Prostate gland (tissue), 2 donors: ENCODE results near the gene CES3. TPM values are rescaled to one million over a fixed set of nuclear protein-coding genes. Genes with fewer than 3 reads are reported as not detected.

Experiments
- DNase-seq: peaks from one replicate; pipeline ENCODE4 v3.0.0-alpha.2; 2019; ENCODE audit warnings: low spot score
- H3K27ac ChIP-seq, 2 donors: fragments of 200-600 bp; sonication (generic); 2 replicates each; pipeline ENCODE4 v1.5.1; 2017 to 2019
- H3K27me3 ChIP-seq: fragments of 200-600 bp; sonication (generic); replicated peaks from 2 replicates; pipeline ENCODE4 v1.5.1; 2019; ENCODE audit not compliant: insufficient read depth
- H3K36me3 ChIP-seq, 2 donors: fragments of 200-600 bp; sonication (generic); 1 replicate in 1 of 2; 2 replicates in 1 of 2; pipeline versions ENCODE4 v1.5.1 to v1.8.1; 2017 to 2019
- H3K4me1 ChIP-seq: fragments of 200-600 bp; sonication (generic); replicated peaks from 2 replicates; pipeline ENCODE4 v1.5.1; 2019
- H3K4me3 ChIP-seq, 2 donors: fragments of 200-600 bp; sonication (generic); 2 replicates each; pipeline ENCODE4 v1.5.1; 2017 to 2019
- H3K9me3 ChIP-seq: fragments of 200-600 bp; sonication (generic); 2 replicates; pipeline ENCODE4 v1.5.1; 2017
- POLR2A ChIP-seq: fragments of 450-650 bp; IDR thresholded peaks from one replicate; pipeline ENCODE4 v1.6.1; 2016; ENCODE audit warnings: antibody characterized with exemption, mild to moderate bottlenecking
- POLR2AphosphoS5 ChIP-seq: sonication (generic); formaldehyde crosslinking; IDR thresholded peaks from one replicate; pipeline ENCODE4 v1.6.1; 2017; ENCODE audit warnings: antibody characterized with exemption
- WGBS: methylation state at CpG from one replicate; pipeline ENCODE4 v1.1.5; 2018; 5-methylcytosine and 5-hydroxymethylcytosine counted together
- intact Hi-C: fragments of 100-400 bp; cut with DNase I; formaldehyde crosslinking; loops from one replicate; pipeline ENCODE4 v1.14.2; 2022
- total RNA-seq, 2 donors: library from RNA; depleted of rRNA; stranded (reverse); fragments of >200 nt; gene quantifications; one replicate each; pipeline ENCODE4 v1.1.0, GENCODE V29; 2016
- TF ChIP-seq, protein P1 (sequence below), 4 experiments: fragments of 200-600 bp in 2 of 4; fragments of 450-650 bp in 2 of 4; sonication (generic) in 2 of 4; IDR thresholded peaks; 1 replicate in 3 of 4; 2 replicates in 1 of 4; pipeline ENCODE4 v1.5.1; 2016 to 2019; ENCODE audit warnings: antibody characterized with exemption in 4 of 4, mild to moderate bottlenecking in 2 of 4, moderate library complexity in 2 of 4

The CES3 gene
- total RNA-seq, 2 donors from 2014 or later = 0.36 to 0.80 TPM

DNA sequence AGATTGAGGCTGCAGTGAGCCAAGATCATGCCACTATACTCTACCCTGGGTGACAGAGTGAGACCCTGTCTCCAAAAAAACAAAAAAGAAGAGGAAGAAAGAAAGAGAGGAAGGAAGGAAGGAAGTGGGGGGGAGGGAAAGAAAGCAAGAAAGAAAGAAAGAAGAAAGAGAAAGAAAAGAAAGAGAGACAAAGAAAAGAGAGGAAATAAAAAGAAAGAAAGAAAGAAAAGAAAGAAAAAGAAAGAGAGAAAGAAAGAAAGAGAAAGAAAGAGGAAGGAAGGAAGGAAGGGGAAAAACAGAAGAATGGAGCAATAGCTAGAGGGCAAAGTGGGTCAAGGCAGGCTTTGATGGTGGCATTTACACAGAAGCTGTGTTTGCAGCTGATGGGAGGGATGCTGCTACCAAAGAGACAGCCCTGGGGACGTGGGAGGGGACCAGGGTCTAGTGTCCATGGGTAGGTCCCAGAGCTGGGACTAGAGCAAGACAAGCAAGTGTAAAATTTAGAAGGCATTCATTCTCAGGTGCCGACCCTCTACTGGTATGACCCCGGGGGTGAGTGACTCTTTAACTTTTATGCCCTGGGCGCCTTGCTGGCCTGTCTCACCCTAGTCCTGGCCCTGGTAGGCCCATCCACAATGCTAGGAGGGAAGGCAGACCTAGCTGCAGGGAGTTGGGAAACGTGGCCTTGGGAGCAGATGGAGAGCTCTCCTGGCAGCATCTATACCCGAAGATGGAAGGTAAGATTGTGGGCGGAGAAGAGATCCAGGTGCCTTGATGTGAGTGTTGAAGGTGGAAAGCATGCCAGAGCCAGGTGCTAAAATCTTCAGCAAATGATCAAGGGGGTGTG, 2.0 kb upstream of the CES3 start:
- no peaks in the 10 kb centered on the region for H3K4me1 ChIP-seq
- intact Hi-C loops = no loop called here
- no peaks in the 10 kb centered on the region for H3K9me3 ChIP-seq
- H3K27ac ChIP-seq = no peak overlapping the region
- H3K4me3 ChIP-seq = no peak overlapping the region
- no peaks in the 10 kb centered on the region for H3K36me3 ChIP-seq
- H3K27me3 ChIP-seq = no peaks in the 10 kb centered on the region
- DNase-seq = no peak
- WGBS = 77% methylated on average over 7 of the region's 7 CpGs
- no peak for TF ChIP-seq POLR2AphosphoS5
- no peak for TF ChIP-seq POLR2A
- TF ChIP-seq, protein P1, sequence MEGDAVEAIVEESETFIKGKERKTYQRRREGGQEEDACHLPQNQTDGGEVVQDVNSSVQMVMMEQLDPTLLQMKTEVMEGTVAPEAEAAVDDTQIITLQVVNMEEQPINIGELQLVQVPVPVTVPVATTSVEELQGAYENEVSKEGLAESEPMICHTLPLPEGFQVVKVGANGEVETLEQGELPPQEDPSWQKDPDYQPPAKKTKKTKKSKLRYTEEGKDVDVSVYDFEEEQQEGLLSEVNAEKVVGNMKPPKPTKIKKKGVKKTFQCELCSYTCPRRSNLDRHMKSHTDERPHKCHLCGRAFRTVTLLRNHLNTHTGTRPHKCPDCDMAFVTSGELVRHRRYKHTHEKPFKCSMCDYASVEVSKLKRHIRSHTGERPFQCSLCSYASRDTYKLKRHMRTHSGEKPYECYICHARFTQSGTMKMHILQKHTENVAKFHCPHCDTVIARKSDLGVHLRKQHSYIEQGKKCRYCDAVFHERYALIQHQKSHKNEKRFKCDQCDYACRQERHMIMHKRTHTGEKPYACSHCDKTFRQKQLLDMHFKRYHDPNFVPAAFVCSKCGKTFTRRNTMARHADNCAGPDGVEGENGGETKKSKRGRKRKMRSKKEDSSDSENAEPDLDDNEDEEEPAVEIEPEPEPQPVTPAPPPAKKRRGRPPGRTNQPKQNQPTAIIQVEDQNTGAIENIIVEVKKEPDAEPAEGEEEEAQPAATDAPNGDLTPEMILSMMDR (IDR thresholded peaks at IDR 0.05) = no peak

DNA sequence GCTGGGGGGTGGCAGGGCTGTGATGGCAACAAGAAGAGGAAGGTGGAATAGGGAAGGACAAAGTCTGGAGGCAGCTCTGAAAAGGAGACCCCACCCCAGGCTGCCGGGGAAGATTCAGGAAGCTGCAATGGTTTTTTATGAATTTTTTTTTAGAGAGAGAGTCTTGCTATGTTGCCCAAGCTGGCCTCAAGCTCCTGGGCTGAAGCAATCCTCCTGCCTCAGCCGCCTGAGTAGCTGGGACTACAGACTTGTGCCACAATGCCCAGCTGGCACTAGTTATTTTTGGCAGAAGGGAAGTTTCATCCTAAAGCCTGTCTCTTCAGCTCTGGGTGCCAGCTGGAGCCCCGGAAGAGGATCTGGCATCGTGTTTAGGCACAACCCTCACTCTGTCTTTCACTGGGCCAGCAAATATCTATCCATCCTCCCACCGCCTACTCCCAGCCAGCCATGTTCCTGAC, 1.3 kb upstream of the CES3 start:
- 40% methylated on average over 5 of the region's 5 CpGs for WGBS
- Histone ChIP-seq H3K4me1 (no peaks in the 10 kb centered on the region), H3K27ac (no peak overlapping the region), H3K4me3 (no peak overlapping the region), H3K9me3 (no peaks in the 10 kb centered on the region), H3K27me3 (no peaks in the 10 kb centered on the region), H3K36me3 (no peaks in the 10 kb centered on the region)
- TF ChIP-seq POLR2AphosphoS5 (no peak), POLR2A (no peak)
- TF ChIP-seq, protein P1 (IDR thresholded peaks at IDR 0.05) = no peak
- intact Hi-C loops = no loop called here
- no peak for DNase-seq

DNA sequence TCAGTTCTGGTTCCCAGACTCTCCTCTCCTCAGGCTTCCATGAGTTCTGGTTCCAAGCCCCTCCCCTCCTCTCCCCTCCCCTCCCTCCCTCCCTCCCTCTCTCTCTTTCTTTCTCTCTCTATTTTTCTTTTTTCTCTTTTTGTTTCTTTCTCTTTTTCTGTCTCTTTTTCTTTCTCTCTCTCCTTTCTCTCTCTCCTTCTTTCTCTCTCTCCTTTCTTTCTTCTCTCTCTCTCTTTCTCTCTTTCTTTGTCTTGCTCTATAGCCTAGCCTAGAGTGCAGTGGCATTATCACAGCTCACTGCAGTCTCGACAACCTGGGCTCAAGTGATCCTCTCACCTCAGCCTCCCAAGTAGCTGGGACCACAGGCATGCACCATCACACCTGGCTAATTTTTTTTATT, 796 bp upstream of the CES3 start:
- no peak for DNase-seq
- 87% methylated on average over 1 of the region's 1 CpG for WGBS
- intact Hi-C loops = no loop called here
- TF ChIP-seq POLR2A (no peak), POLR2AphosphoS5 (no peak)
- TF ChIP-seq, protein P1 (IDR thresholded peaks at IDR 0.05) = no peak
- no peaks in the 10 kb centered on the region for H3K36me3 ChIP-seq
- no peaks in the 10 kb centered on the region for H3K27me3 ChIP-seq
- no peaks in the 10 kb centered on the region for H3K4me1 ChIP-seq
- no peaks in the 10 kb centered on the region for H3K9me3 ChIP-seq
- H3K27ac ChIP-seq = no peak overlapping the region
- H3K4me3 ChIP-seq = no peak overlapping the region

DNA sequence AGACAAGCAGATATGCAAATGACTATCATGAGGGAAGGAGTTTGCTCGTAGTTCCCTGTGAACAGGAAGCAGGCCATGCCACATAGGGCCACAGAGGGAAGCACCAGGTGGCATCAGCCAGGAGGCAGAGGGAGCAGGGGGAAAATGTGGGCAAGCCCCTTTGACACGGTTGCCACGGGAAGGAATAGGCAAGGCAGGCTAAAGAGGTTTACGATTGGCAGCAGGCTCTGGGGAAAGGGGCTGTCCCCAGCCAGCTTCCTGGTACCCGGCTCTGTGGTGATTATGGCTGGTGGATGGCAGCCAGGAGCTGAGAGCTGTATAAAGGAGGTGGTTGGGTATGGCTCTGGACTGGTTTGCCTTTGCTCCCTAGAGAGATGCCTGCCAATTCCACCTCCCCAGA, 848 bp downstream of the CES3 start:
- no peaks in the 10 kb centered on the region for H3K36me3 ChIP-seq
- H3K27me3 ChIP-seq = no peaks in the 10 kb centered on the region
- H3K27ac ChIP-seq = no peak overlapping the region
- H3K9me3 ChIP-seq = no peaks in the 10 kb centered on the region
- TF ChIP-seq POLR2A (no peak), POLR2AphosphoS5 (no peak)
- TF ChIP-seq, protein P1 (IDR thresholded peaks at IDR 0.05) = no peak
- intact Hi-C loops = no loop called here
- no peak overlapping the region for H3K4me3 ChIP-seq
- 23% methylated on average over 5 of the region's 5 CpGs for WGBS
- peak; percentile 51 for DNase-seq
- H3K4me1 ChIP-seq = no peaks in the 10 kb centered on the region

DNA sequence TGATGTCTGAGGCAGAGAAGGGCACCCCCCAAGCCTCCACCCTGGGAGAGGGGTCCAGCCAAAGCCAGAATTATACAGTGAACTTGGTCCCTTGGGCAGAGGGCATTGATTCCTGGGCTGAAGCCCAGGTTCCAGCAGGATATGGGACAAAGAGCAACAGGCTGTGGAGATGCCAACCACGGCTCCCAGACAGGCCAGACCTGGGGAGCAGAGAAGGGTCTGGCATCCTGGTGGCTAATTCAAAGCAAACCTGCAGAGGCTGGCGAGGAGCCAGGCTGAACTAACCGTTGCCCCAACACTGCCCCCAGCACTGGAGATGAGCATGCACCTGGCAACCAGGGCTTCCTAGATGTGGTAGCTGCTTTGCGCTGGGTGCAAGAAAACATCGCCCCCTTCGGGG, 3.0 kb downstream of the CES3 start:
- intact Hi-C loops = no loop called here
- no peaks in the 10 kb centered on the region for H3K36me3 ChIP-seq
- 63% methylated on average over 6 of the region's 6 CpGs for WGBS
- H3K9me3 ChIP-seq = no peaks in the 10 kb centered on the region
- H3K4me1 ChIP-seq = no peaks in the 10 kb centered on the region
- H3K4me3 ChIP-seq = no peak overlapping the region
- DNase-seq = no peak
- TF ChIP-seq POLR2AphosphoS5 (no peak), POLR2A (no peak)
- TF ChIP-seq, protein P1 (IDR thresholded peaks at IDR 0.05) = no peak
- H3K27me3 ChIP-seq = no peaks in the 10 kb centered on the region
- no peak overlapping the region for H3K27ac ChIP-seq
